Superior temporal gyrus (tissue), 1 donor: ENCODE data around the gene ATP11A.
"Not testable (repeated sequence)": the region's sequence is repeated elsewhere in the genome, so short reads cannot be mapped to it uniquely, and the experiment has no call there.

Experiments
- DNase-seq: peaks from one replicate; pipeline ENCODE4 v3.0.0-alpha.2; 2016; ENCODE audit errors: extremely low spot score

Gene ATP11A

GRCh38 chr13:112877976-112878955 is 188.4 kb downstream of the ATP11A start:
- no peak for DNase-seq

- DNase-seq = no peak
Observed at GRCh38 chr13:112879283-112879833, 189.5 kb downstream of the ATP11A start.

- DNase-seq = no peak
Observed at GRCh38 chr13:112880221-112880641, 190.4 kb downstream of the ATP11A start.

- no peak for DNase-seq
Observed at GRCh38 chr13:112880976-112881540, 191.2 kb downstream of the ATP11A start.

- DNase-seq = no peak
Observed at GRCh38 chr13:112881656-112882554, 192.1 kb downstream of the ATP11A start.

- DNase-seq = no peak
Observed at GRCh38 chr13:112882555-112883024, 192.8 kb downstream of the ATP11A start.

- no peak for DNase-seq
Observed at GRCh38 chr13:112883241-112883945, 193.6 kb downstream of the ATP11A start.

GRCh38 chr13:112884700-112885099 is 194.9 kb downstream of the ATP11A start:
- DNase-seq = not testable (repeated sequence)

GRCh38 chr13:112885242-112885781 is 195.5 kb downstream of the ATP11A start:
- DNase-seq = no peak

GRCh38 chr13:112885782-112886268 is 196.0 kb downstream of the ATP11A start:
- no peak for DNase-seq

- DNase-seq = no peak
Observed at GRCh38 chr13:112887151-112887550, 197.3 kb downstream of the ATP11A start.

GRCh38 chr13:112887557-112887991 is 197.7 kb downstream of the ATP11A start:
- DNase-seq = no peak

- DNase-seq = no peak
Observed at GRCh38 chr13:112888238-112889111, 198.6 kb downstream of the ATP11A start.

- no peak for DNase-seq
Observed at GRCh38 chr13:112889351-112890290, 199.8 kb downstream of the ATP11A start.

GRCh38 chr13:112890316-112891145 is 200.7 kb downstream of the ATP11A start:
- DNase-seq = no peak

- no peak for DNase-seq
Observed at GRCh38 chr13:112891477-112892401, 201.9 kb downstream of the ATP11A start.
